SKM-1 treated with dmso at 0.1 percent for 144 hours (cell line): ENCODE measurements around the gene PNPLA6.

Source experiments
- DNase-seq: peaks from one replicate; lab custom pipeline; 2025; ENCODE audit not compliant: unreplicated experiment; lab: John Stamatoyannopoulos, UW

Gene PNPLA6

GRCh38 chr19:7595466-7596133 lies 60.1 kb downstream of the PNPLA6 start, which contains the start of gene CAMSAP3:
Gene CAMSAP3 (plus strand): TSS chr19:7595863. CDS start chr19:7596003, 140 bp downstream.
- DNase-seq = no peak

GRCh38 chr19:7596211-7596937 lies 60.9 kb downstream of the PNPLA6 start:
- no peak for DNase-seq

- no peak for DNase-seq
These were observed 62.2 kb downstream of the PNPLA6 start for GRCh38 chr19:7597689-7598088.

- no peak for DNase-seq
These were observed 62.7 kb downstream of the PNPLA6 start for GRCh38 chr19:7598180-7598579.

- DNase-seq = no peak
These were observed 65.2 kb downstream of the PNPLA6 start for GRCh38 chr19:7600721-7601120.

- no peak for DNase-seq
These were observed 66.9 kb downstream of the PNPLA6 start for GRCh38 chr19:7602240-7602934.

GRCh38 chr19:7602935-7603497 lies 67.5 kb downstream of the PNPLA6 start:
- DNase-seq = no peak

- DNase-seq = no peak
These were observed 68.4 kb downstream of the PNPLA6 start for GRCh38 chr19:7603919-7604318.

- DNase-seq = peak; percentile 66
These were observed 70.1 kb downstream of the PNPLA6 start for GRCh38 chr19:7605490-7606222.

- DNase-seq = no peak
These were observed 70.8 kb downstream of the PNPLA6 start for GRCh38 chr19:7606289-7606688.

GRCh38 chr19:7607212-7607873 lies 71.8 kb downstream of the PNPLA6 start:
- no peak for DNase-seq

GRCh38 chr19:7607874-7608560 lies 72.5 kb downstream of the PNPLA6 start:
- DNase-seq = no peak

GRCh38 chr19:7610491-7611240 lies 75.1 kb downstream of the PNPLA6 start:
- DNase-seq = no peak
